Neuronal stem cell (in vitro differentiated cells): ENCODE results near the gene FREY1.

ENCODE experiments used
- DNase-seq: peaks from one replicate; pipeline ENCODE4 v3.0.0-alpha.2; 2013; ENCODE audit warnings: low spot score
- H2AFZ ChIP-seq: one replicate; pipeline ENCODE4 v1.6.1; 2013; ENCODE audit warnings: mild to moderate bottlenecking, low read length, inconsistent platforms
- H2AK5ac ChIP-seq: 2 replicates; pipeline ENCODE4 v1.6.1; 2013; ENCODE audit warnings: low read depth, mild to moderate bottlenecking, inconsistent platforms, low read length, moderate library complexity, mixed read lengths
- H2BK120ac ChIP-seq: 2 replicates; pipeline ENCODE4 v1.6.1; 2013; ENCODE audit warnings: low read depth, mild to moderate bottlenecking, inconsistent platforms, low read length, moderate library complexity, mixed read lengths
- H2BK12ac ChIP-seq: one replicate; pipeline ENCODE4 v1.6.1; 2013; ENCODE audit warnings: low read length, inconsistent platforms
- H2BK15ac ChIP-seq: 2 replicates; pipeline ENCODE4 v1.6.1; 2013; ENCODE audit warnings: mild to moderate bottlenecking, low read length, inconsistent platforms, mixed read lengths
- H2BK5ac ChIP-seq: one replicate; pipeline ENCODE4 v1.6.1; 2013; ENCODE audit warnings: inconsistent platforms, mild to moderate bottlenecking, low read length, moderate library complexity
- H3K14ac ChIP-seq: one replicate; pipeline ENCODE4 v1.6.1; 2013; ENCODE audit warnings: low read length, inconsistent platforms
- H3K18ac ChIP-seq: 2 replicates; pipeline ENCODE4 v1.6.1; 2013; ENCODE audit warnings: low read length, inconsistent platforms
- H3K23ac ChIP-seq: 2 replicates; pipeline ENCODE4 v1.6.1; 2013; ENCODE audit warnings: low read depth, mild to moderate bottlenecking, mixed read lengths, low read length, inconsistent platforms; ENCODE audit not compliant: poor library complexity
- H3K27ac ChIP-seq: replicated peaks from 3 replicates; pipeline ENCODE4 v1.5.1; 2013; ENCODE audit warnings: low read length, inconsistent platforms
- H3K27me3 ChIP-seq, 3 experiments: 2 replicates each; pipeline ENCODE4 v1.6.1; 2013; ENCODE audit warnings: low read length in 3 of 3, mild to moderate bottlenecking in 2 of 3, inconsistent platforms in 1 of 3, low read depth in 1 of 3, mixed read lengths in 1 of 3, moderate library complexity in 1 of 3; ENCODE audit not compliant: control insufficient read depth in 3 of 3, insufficient read depth in 3 of 3
- H3K36me3 ChIP-seq, 2 donors: replicated peaks in 1 of 2; 2 replicates each; pipeline ENCODE4 v1.6.1; 2013; ENCODE audit warnings: low read length in 2 of 2; ENCODE audit not compliant: control insufficient read depth in 2 of 2, insufficient read depth in 2 of 2
- H3K4ac ChIP-seq: 2 replicates; pipeline ENCODE4 v1.6.1; 2013; ENCODE audit warnings: inconsistent platforms, mild to moderate bottlenecking, low read length, moderate library complexity
- H3K4me1 ChIP-seq, 2 donors: 1 replicate in 1 of 2; 2 replicates in 1 of 2; pipeline ENCODE4 v1.6.1; 2013; ENCODE audit warnings: low read length in 2 of 2, low read depth in 1 of 2; ENCODE audit not compliant: control insufficient read depth in 2 of 2, insufficient read depth in 1 of 2
- H3K4me2 ChIP-seq: one replicate; pipeline ENCODE4 v1.6.1; 2013; ENCODE audit warnings: mild to moderate bottlenecking, low read length, inconsistent platforms; ENCODE audit not compliant: insufficient read depth, poor library complexity, severe bottlenecking
- H3K4me3 ChIP-seq, 2 donors: 2 replicates each; pipeline ENCODE4 v1.5.1; 2013; ENCODE audit warnings: low read length in 2 of 2, mild to moderate bottlenecking in 2 of 2, inconsistent platforms in 1 of 2, moderate library complexity in 1 of 2
- H3K79me1 ChIP-seq: one replicate; pipeline ENCODE4 v1.6.1; 2013; ENCODE audit warnings: low read depth, mild to moderate bottlenecking, inconsistent platforms, low read length, moderate library complexity
- H3K9ac ChIP-seq: one replicate; pipeline ENCODE4 v1.6.1; 2013; ENCODE audit warnings: mild to moderate bottlenecking, low read depth, low read length, inconsistent platforms; ENCODE audit not compliant: poor library complexity
- H3K9me3 ChIP-seq, 2 donors: replicated peaks in 1 of 2; 2 replicates each; pipeline versions ENCODE3 to v1.6.1; 2013; ENCODE audit warnings: low read length in 2 of 2, mild to moderate bottlenecking in 2 of 2, inconsistent platforms in 1 of 2, low read depth in 1 of 2, mixed read lengths in 1 of 2, moderate library complexity in 1 of 2; ENCODE audit not compliant: control insufficient read depth in 2 of 2, insufficient read depth in 1 of 2
- H4K8ac ChIP-seq: one replicate; pipeline ENCODE4 v1.6.1; 2013; ENCODE audit warnings: low read depth, mild to moderate bottlenecking, inconsistent platforms, low read length, moderate library complexity
- H4K91ac ChIP-seq: one replicate; pipeline ENCODE4 v1.6.1; 2013; ENCODE audit warnings: low read length, low read depth, mild to moderate bottlenecking, inconsistent platforms; ENCODE audit not compliant: poor library complexity
- WGBS, 2 donors: extraction: QIAGEN DNeasy Blood & Tissue Kit; methylation state at CpG; one replicate each; pipeline ENCODE4 v1.1.7; 2013; ENCODE audit warnings: missing lambda C conversion rate in 2 of 2, mixed read lengths in 1 of 2; ENCODE audit not compliant: insufficient read length in 2 of 2, insufficient replicate concordance in 1 of 2; ENCODE audit errors: extremely low coverage in 2 of 2; 5-methylcytosine and 5-hydroxymethylcytosine counted together

FREY1 gene

GRCh38 chr11:45869551-45869950, 37.5 kb downstream of the FREY1 start:
- no peak overlapping the region for H3K4me3 ChIP-seq
- H3K9ac ChIP-seq: no peak overlapping the region
- no peaks in the 10 kb centered on the region for H3K27me3 ChIP-seq
- H2AFZ ChIP-seq: no peak overlapping the region
- no peak overlapping the region for H3K27ac ChIP-seq
- peak overlapping the region; percentile 34 for H2BK12ac ChIP-seq
- no CpG with 5 or more reads among the region's 12 CpGs for WGBS, 2 donors
- H3K9me3 ChIP-seq: peaks cover 0 to 3% of the 10 kb centered on the region in 2 donors
- H3K14ac ChIP-seq: peak overlapping the region; percentile 14
- H4K8ac ChIP-seq: no peak overlapping the region
- no peak overlapping the region for H2BK5ac ChIP-seq
- H3K79me1 ChIP-seq: no peaks in the 10 kb centered on the region
- H3K36me3 ChIP-seq: peaks cover 38 to 77% of the 10 kb centered on the region in 2 donors
- no peak for DNase-seq
- H4K91ac ChIP-seq: no peak overlapping the region
- no peak overlapping the region for H2BK15ac ChIP-seq
- peaks cover 0 to 2% of the 10 kb centered on the region in 2 donors for H3K4me1 ChIP-seq
- H3K4ac ChIP-seq: no peak overlapping the region
- no peak overlapping the region for H2AK5ac ChIP-seq
- no peak overlapping the region for H3K23ac ChIP-seq
- no peak overlapping the region for H3K18ac ChIP-seq
- no peak overlapping the region for H2BK120ac ChIP-seq
- H3K4me2 ChIP-seq: no peak overlapping the region

- no peak overlapping the region for H2AK5ac ChIP-seq
- no peak overlapping the region for H4K8ac ChIP-seq
- H3K14ac ChIP-seq: no peak overlapping the region
- H3K36me3 ChIP-seq: peaks cover 25 to 77% of the 10 kb centered on the region in 2 donors
- no peak overlapping the region for H3K23ac ChIP-seq
- H2BK15ac ChIP-seq: no peak overlapping the region
- peaks cover 0 to 2% of the 10 kb centered on the region in 2 donors for H3K4me1 ChIP-seq
- DNase-seq: no peak
- H3K9ac ChIP-seq: no peak overlapping the region
- H3K9me3 ChIP-seq: peaks cover 0 to 3% of the 10 kb centered on the region in 2 donors
- H3K18ac ChIP-seq: no peak overlapping the region
- H3K27ac ChIP-seq: no peak overlapping the region
- no peak overlapping the region for H3K4ac ChIP-seq
- no peak overlapping the region for H3K4me2 ChIP-seq
- H2BK120ac ChIP-seq: no peak overlapping the region
- H3K4me3 ChIP-seq: no peak overlapping the region
- H2BK5ac ChIP-seq: no peak overlapping the region
- no peak overlapping the region for H4K91ac ChIP-seq
- H3K79me1 ChIP-seq: no peaks in the 10 kb centered on the region
- no peaks in the 10 kb centered on the region for H3K27me3 ChIP-seq
- no peak overlapping the region for H2BK12ac ChIP-seq
- no peak overlapping the region for H2AFZ ChIP-seq
Measured at GRCh38 chr11:45864041-45864440, 43.0 kb downstream of the FREY1 start.

DNA sequence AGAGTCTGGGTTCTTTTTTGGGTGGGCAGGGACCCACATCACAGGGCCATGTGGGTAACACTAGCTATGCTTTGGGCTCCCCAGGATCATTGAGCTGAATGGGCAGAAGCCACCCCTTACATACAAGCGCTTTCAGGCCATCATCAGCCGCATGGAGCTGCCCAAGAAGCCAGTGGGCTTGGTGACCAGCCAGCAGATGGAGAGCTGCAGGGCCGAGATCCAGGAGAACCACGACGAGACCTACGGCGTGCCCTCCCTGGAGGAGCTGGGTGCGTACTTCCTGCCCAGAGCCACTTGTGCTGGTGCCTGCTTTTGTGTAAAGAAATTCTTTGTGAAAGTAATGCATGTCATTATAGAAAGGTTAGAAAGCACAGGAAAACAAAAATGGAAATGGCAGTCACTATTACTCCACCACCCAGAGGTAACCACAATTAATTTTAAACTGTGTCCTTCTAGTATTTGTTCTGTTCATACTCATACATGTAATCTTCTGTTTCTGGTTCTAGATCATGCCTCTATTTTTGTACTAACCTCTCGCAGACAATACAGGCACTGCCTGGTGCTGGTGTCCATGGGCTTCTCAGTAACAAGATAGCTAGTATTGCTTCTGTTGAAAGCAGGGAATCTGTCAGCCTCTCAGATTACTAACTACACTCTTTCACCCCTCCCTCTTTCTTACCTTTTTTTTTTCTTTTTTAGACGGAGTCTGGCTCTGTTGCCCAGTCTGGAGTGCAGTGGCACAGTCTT, 46.1 kb downstream of the FREY1 start:
- Histone ChIP-seq H3K4me3 (peak overlapping the region in 1 of 2 donors; percentile 25), H4K8ac (no peak overlapping the region), H2BK15ac (no peak overlapping the region), H3K36me3 (peaks cover 19 to 79% of the 10 kb centered on the region in 2 donors), H2AFZ (no peak overlapping the region), H3K9me3 (no peaks in the 10 kb centered on the region), H2BK12ac (no peak overlapping the region), H3K14ac (no peak overlapping the region), H3K4ac (no peak overlapping the region), H2BK5ac (no peak overlapping the region), H3K18ac (no peak overlapping the region), H4K91ac (no peak overlapping the region), H3K79me1 (no peaks in the 10 kb centered on the region), H3K4me2 (no peak overlapping the region), H3K9ac (no peak overlapping the region), H3K4me1 (peaks cover 0 to 7% of the 10 kb centered on the region in 2 donors), H3K27ac (no peak overlapping the region), H2AK5ac (no peak overlapping the region), H3K27me3 (no peaks in the 10 kb centered on the region), H3K23ac (no peak overlapping the region), H2BK120ac (no peak overlapping the region)
- no CpG with 5 or more reads among the region's 10 CpGs for WGBS, 2 donors
- DNase-seq: no peak

DNA sequence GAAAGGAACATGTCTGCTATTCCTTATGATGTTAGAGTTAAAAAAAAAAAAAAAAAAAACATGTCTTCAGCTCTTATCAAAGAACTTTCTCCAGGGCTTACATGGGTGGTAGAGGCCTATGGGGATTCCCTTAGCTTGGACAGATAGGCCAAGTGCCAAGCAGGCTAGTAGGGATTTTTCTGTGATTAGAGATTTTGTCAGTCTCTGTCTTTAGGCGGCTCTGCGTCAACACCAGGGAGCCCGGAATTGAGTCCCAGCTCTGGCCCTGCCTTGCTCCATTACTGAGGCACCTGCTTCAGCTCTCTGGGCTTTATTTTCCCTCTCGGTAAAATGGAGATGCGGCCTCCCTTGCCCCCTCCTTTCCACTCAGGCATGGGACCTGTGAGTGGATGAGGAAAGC, 46.7 kb downstream of the FREY1 start:
- no peak overlapping the region for H3K23ac ChIP-seq
- peaks cover 15 to 83% of the 10 kb centered on the region in 2 donors for H3K36me3 ChIP-seq
- H4K8ac ChIP-seq: no peak overlapping the region
- no peak overlapping the region for H3K9ac ChIP-seq
- DNase-seq: no peak
- H3K4ac ChIP-seq: no peak overlapping the region
- peaks cover 0 to 7% of the 10 kb centered on the region in 2 donors for H3K4me1 ChIP-seq
- no peak overlapping the region for H3K14ac ChIP-seq
- H2AK5ac ChIP-seq: no peak overlapping the region
- no peak overlapping the region for H3K4me2 ChIP-seq
- no peak overlapping the region for H2BK12ac ChIP-seq
- no peaks in the 10 kb centered on the region for H3K79me1 ChIP-seq
- no peak overlapping the region for H2BK15ac ChIP-seq
- no peak overlapping the region for H2BK120ac ChIP-seq
- no peak overlapping the region for H3K4me3 ChIP-seq
- H3K27me3 ChIP-seq: no peaks in the 10 kb centered on the region
- no peak overlapping the region for H4K91ac ChIP-seq
- no peak overlapping the region for H2AFZ ChIP-seq
- H3K27ac ChIP-seq: no peak overlapping the region
- H3K9me3 ChIP-seq: no peaks in the 10 kb centered on the region
- H3K18ac ChIP-seq: no peak overlapping the region
- no peak overlapping the region for H2BK5ac ChIP-seq
- no CpG with 5 or more reads among the region's 5 CpGs for WGBS, 2 donors
